ENCODE measurements around the gene FSTL4. TPM values are rescaled to one million over a fixed set of nuclear protein-coding genes. Genes with fewer than 3 reads are reported as not detected.
"Not testable (repeated sequence)": the region's sequence is repeated elsewhere in the genome, so short reads cannot be mapped to it uniquely, and the experiment has no call there.

FSTL4 gene
- total and polyA plus RNA-seq, 12 donors = 0.48 to 5.2 (median 2.3) TPM

DNA sequence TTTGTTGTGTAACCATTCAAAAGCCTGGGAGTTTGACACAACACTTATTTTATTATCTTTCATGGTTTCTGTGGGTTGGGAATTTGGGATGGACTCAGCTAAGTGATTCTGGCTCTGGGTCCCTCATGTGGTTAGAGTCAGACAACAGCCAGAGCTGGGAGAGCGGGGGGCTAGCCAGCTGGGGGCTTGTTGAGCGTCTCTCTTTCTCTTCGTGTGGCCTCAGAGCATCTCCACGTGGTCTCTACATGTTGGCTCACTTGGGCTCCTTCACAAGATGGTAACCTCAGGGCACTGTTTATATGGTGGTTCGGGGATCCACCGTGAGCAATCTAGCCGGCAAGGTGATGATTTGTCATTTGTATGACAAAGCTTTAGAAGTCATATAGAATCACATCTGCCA is 73.6 kb downstream of the FSTL4 start:
- intact Hi-C loops (cut with DNase I) = no loop called here
- WGBS, 4 donors = 73 to 81% (median 77%) methylated on average over 7 of the region's 7 CpGs
- Histone ChIP-seq H3K4me3 (no peak overlapping the region), H3K36me3 (replicated peaks in 1 of 2) (no peaks in the 10 kb centered on the region), H3K27me3 (no peaks in the 10 kb centered on the region), H3K27ac (no peak overlapping the region), H3K9me3 (replicated peaks in 1 of 3) (no peaks in the 10 kb centered on the region), H3K4me1 (replicated peaks in 1 of 2) (no peaks in the 10 kb centered on the region)
- TF ChIP-seq POLR2A (IDR thresholded peaks at IDR 0.05) (no peak), CTCF (IDR thresholded peaks at IDR 0.05) (no peak)
- no peak for DNase-seq

- H3K36me3 ChIP-seq (replicated peaks in 1 of 2); H3K9me3 ChIP-seq (replicated peaks in 1 of 3); H3K4me3 ChIP-seq; intact Hi-C loops (cut with DNase I); H3K4me1 ChIP-seq (replicated peaks in 1 of 2); H3K27me3 ChIP-seq; H3K27ac ChIP-seq; DNase-seq: not testable (repeated sequence)
- WGBS, 4 donors = 73 to 80% (median 79%) methylated on average over 13 of the region's 13 CpGs
Observed at GRCh38 chr5:133535241-133535929, 77.0 kb downstream of the FSTL4 start.

- no peaks in the 10 kb centered on the region for H3K36me3 ChIP-seq (replicated peaks in 1 of 2)
- no peaks in the 10 kb centered on the region for H3K4me1 ChIP-seq (replicated peaks in 1 of 2)
- intact Hi-C loops (cut with DNase I) = no loop called here
- no peaks in the 10 kb centered on the region for H3K27me3 ChIP-seq
- 88 to 93% (median 89%) methylated on average over 2 of the region's 2 CpGs for WGBS, 4 donors
- H3K9me3 ChIP-seq (replicated peaks in 1 of 3) = no peaks in the 10 kb centered on the region
- H3K27ac ChIP-seq = no peak overlapping the region
- H3K4me3 ChIP-seq = no peak overlapping the region
- no peak for DNase-seq
- TF ChIP-seq POLR2A (IDR thresholded peaks at IDR 0.05) (no peak), CTCF (IDR thresholded peaks at IDR 0.05) (no peak)
Observed at GRCh38 chr5:133534566-133534965, 77.8 kb downstream of the FSTL4 start.

- Histone ChIP-seq H3K4me3 (no peak overlapping the region), H3K4me1 (replicated peaks in 1 of 2) (no peaks in the 10 kb centered on the region), H3K36me3 (replicated peaks in 1 of 2) (no peaks in the 10 kb centered on the region), H3K27ac (no peak overlapping the region), H3K27me3 (no peaks in the 10 kb centered on the region), H3K9me3 (replicated peaks in 1 of 3) (no peaks in the 10 kb centered on the region)
- WGBS, 4 donors = 85 to 90% (median 87%) methylated on average over 4 of the region's 4 CpGs
- intact Hi-C loops (cut with DNase I) = no loop called here
- no peak for DNase-seq
- TF ChIP-seq POLR2A (IDR thresholded peaks at IDR 0.05) = no peak
- no peak for TF ChIP-seq CTCF (IDR thresholded peaks at IDR 0.05)
Observed at GRCh38 chr5:133533541-133533940, 78.8 kb downstream of the FSTL4 start.

DNA sequence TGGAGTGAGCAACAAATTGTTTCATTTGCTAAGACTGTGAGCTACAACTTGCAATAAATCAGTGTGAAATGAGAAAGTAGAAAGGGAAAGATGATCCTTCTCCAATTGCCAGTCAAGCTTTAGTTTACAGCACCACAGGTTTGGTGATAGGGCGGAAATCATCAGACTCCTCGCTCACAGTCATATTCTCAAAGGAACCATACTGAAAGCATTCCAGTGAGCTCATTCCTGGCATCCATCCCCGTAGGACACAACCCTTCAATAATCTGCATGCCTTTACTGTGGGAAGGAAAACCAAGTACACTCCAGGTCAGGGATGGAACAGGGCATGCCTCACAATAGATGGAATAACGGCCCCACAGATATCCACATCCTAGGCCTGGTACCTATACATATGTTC is 80.7 kb downstream of the FSTL4 start:
- Histone ChIP-seq H3K4me3 (no peak overlapping the region), H3K4me1 (replicated peaks in 1 of 2) (no peaks in the 10 kb centered on the region), H3K27me3 (no peaks in the 10 kb centered on the region), H3K27ac (no peak overlapping the region), H3K36me3 (replicated peaks in 1 of 2) (no peaks in the 10 kb centered on the region), H3K9me3 (replicated peaks in 1 of 3) (no peaks in the 10 kb centered on the region)
- intact Hi-C loops (cut with DNase I) = no loop called here
- no peak for DNase-seq
- TF ChIP-seq POLR2A (IDR thresholded peaks at IDR 0.05) = no peak
- no peak for TF ChIP-seq CTCF (IDR thresholded peaks at IDR 0.05)
- WGBS, 4 donors = 46 to 72% (median 58%) methylated on average over 4 of the region's 4 CpGs
